Activated T-cell treated with anti-CD3 and anti-CD28 coated beads, Interleukin-2, amount 50 U/mL, for 4 hours (primary cell): ENCODE results near the gene TPPP. TPM values are rescaled to one million over a fixed set of nuclear protein-coding genes. Genes with fewer than 3 reads are reported as not detected.
"Not testable (repeated sequence)": the region's sequence is repeated elsewhere in the genome, so short reads cannot be mapped to it uniquely, and the experiment has no call there.

ENCODE experiments used
- ATAC-seq, 2 donors: fragments of 200-7000 bp; cut with Tn5 transposase; one replicate each; pipeline ENCODE4 v1.10.0; 2021
- DNase-seq: peaks from one replicate; pipeline ENCODE4 v3.0.0-alpha.2; 2020
- H3K27me3 Mint-ChIP-seq: one replicate; pipeline ENCODE4 v1.8.0; 2021; ENCODE audit warnings: low read depth, mixed read lengths
- H3K36me3 Mint-ChIP-seq: one replicate; pipeline ENCODE4 v1.8.0; 2022; ENCODE audit warnings: mixed read lengths; ENCODE audit not compliant: insufficient read depth
- H3K4me1 Mint-ChIP-seq: one replicate; pipeline ENCODE4 v1.8.0; 2021; ENCODE audit warnings: low read depth, mixed read lengths
- H3K4me3 Mint-ChIP-seq: one replicate; pipeline ENCODE4 v1.8.0; 2021; ENCODE audit warnings: mild to moderate bottlenecking, moderate library complexity, mixed read lengths
- H3K9me3 Mint-ChIP-seq: one replicate; pipeline ENCODE4 v1.8.0; 2021; ENCODE audit warnings: mixed read lengths
- total RNA-seq, 3 donors: library from RNA; stranded (reverse); gene quantifications; one replicate each; pipeline ENCODE4 v1.2.1, GENCODE V29; 2021

The TPPP gene
- under 1 TPM; 0.08 to 0.19 (median 0.08) TPM for total RNA-seq

DNA sequence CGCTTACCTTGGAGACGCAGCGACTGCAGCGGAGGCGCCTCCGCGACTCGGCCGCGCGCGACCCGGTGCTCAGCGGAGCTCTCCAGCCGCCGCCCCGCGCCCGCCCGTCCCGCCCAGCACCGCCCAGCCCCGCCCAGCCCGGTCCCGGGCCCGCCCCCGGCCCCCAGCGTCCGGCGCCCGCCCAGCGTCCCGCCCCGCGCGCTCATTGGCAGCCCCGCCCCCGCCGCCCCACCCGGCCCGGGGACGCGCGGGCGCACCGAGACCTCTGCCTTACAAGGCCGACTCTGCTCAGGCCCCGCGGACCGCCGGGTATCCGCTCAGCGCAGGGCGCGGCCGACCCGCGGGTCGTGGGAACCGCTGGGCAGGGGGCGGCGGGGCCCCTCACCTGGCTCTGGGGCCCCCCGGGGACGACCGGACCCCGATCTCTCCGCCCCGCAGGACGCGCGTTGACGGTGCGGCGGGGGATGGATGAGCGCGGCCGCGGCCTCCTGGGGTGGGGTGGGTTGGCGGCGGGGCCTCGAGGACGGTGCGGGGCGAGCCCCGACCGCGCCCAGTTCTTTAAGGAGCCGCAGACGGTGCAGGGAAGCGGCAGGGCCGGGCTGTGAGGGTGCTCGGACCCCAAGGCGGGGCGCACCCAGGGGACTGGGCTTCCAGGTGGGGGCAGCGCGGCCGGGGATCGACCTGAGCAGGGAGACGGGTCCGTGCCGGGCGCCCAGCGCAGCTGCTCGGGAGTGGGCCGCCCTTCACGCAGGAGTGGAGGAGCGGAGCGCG is at the start of gene TPPP:
TPPP (minus strand) TSS at position 82 of the 771 bp plus-strand sequence. CDS start 15,292 bp downstream, outside the sequence.
- H3K4me1 Mint-ChIP-seq, H3K9me3 Mint-ChIP-seq: not testable (repeated sequence)
- H3K4me3 Mint-ChIP-seq, result peak within 1 kb of the TSS; percentile 37

GRCh38 chr5:742276-742675 is 49.1 kb upstream of the TPPP start:
- H3K9me3 Mint-ChIP-seq, ATAC-seq, H3K27me3 Mint-ChIP-seq, DNase-seq, H3K4me1 Mint-ChIP-seq, H3K4me3 Mint-ChIP-seq, H3K36me3 Mint-ChIP-seq: not testable (repeated sequence)

More for the DNA sequence above, at the start of gene TPPP:
- ATAC-seq (peak; percentile 80 to 84), DNase-seq (peak; percentile 73)
- not testable (repeated sequence) for H3K36me3 Mint-ChIP-seq, H3K27me3 Mint-ChIP-seq

DNA sequence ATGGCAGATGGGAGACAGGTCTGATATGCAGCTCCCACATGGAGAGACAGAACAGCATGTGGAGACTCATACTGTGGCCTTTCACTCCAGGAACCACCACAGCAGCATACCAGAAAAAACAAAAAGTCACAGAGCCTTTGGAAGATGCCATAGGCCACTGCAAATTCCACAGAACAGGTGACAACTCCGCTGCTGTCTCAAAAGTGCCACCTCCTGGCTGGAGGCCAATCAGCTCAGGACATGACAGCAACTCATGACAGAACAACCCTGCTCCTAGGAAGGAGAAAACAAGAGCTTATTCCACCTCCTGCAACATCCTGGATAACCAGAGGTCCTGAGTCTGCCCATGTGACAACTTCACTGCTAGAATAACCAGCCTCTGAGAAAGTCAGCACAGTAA is 41.0 kb upstream of the TPPP start:
- not testable (repeated sequence) for ATAC-seq, H3K4me3 Mint-ChIP-seq, H3K36me3 Mint-ChIP-seq, H3K9me3 Mint-ChIP-seq, DNase-seq, H3K4me1 Mint-ChIP-seq
- H3K27me3 Mint-ChIP-seq, result peaks cover 35% of the 10 kb centered on the region

GRCh38 chr5:732754-733454 is 39.8 kb upstream of the TPPP start:
- not testable (repeated sequence) for ATAC-seq, H3K9me3 Mint-ChIP-seq, H3K4me3 Mint-ChIP-seq, DNase-seq, H3K4me1 Mint-ChIP-seq, H3K36me3 Mint-ChIP-seq
- H3K27me3 Mint-ChIP-seq, result peaks cover 32% of the 10 kb centered on the region

DNA sequence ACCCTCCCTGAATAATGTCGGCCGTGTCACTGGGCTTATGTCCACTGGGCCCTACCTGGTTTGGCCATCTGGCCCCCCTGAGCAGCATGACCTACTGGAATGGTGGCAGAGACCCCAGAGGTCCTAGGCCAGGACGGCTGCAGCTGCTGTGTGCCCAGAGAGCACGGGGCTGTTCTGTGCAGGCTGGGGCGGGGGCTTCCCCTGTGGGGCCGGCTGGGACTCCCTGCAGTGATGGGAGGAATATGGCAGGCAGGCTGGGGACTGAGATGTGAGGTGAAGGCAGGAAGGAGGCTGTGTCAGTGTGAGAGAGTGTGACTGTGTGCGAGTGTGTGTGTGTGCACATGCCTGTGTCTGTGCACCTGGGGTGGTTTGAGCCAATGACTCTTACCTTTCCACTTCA is 36.1 kb upstream of the TPPP start:
- H3K4me1 Mint-ChIP-seq, H3K9me3 Mint-ChIP-seq, H3K4me3 Mint-ChIP-seq, ATAC-seq, DNase-seq, H3K36me3 Mint-ChIP-seq: not testable (repeated sequence)
- H3K27me3 Mint-ChIP-seq, result peaks cover 31% of the 10 kb centered on the region

DNA sequence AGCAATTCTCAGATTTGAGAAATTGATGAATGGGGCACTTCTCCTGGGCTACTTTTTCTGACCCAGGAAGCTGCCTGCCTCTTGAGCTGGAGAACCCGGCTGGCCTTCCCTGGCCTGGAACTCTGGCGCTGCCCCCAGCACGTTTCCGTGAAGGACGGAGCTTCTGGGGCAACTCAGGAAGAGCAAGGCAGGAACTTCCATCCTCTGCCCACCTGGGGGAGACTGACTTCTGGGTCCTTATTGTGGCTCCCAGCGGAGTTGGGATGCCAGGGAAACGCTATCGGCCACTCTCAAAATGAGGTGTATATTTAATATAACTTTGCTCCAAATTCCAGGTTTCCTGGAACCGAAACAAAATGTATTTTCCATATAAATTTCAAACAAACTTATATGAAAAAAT is 33.9 kb upstream of the TPPP start:
- H3K36me3 Mint-ChIP-seq, H3K4me1 Mint-ChIP-seq, DNase-seq, H3K4me3 Mint-ChIP-seq, H3K9me3 Mint-ChIP-seq, ATAC-seq: not testable (repeated sequence)
- peaks cover 19% of the 10 kb centered on the region for H3K27me3 Mint-ChIP-seq

- not testable (repeated sequence) for ATAC-seq, H3K36me3 Mint-ChIP-seq, DNase-seq, H3K4me3 Mint-ChIP-seq, H3K4me1 Mint-ChIP-seq
- H3K9me3 Mint-ChIP-seq, result peaks cover 16% of the 10 kb centered on the region
- peaks cover 20% of the 10 kb centered on the region for H3K27me3 Mint-ChIP-seq
These were observed 30.7 kb upstream of the TPPP start for GRCh38 chr5:723865-724264.

GRCh38 chr5:723309-723708 is 30.2 kb upstream of the TPPP start:
- not testable (repeated sequence) for ATAC-seq, H3K4me3 Mint-ChIP-seq, H3K36me3 Mint-ChIP-seq, H3K4me1 Mint-ChIP-seq, DNase-seq
- peaks cover 20% of the 10 kb centered on the region for H3K27me3 Mint-ChIP-seq
- H3K9me3 Mint-ChIP-seq, result peaks cover 19% of the 10 kb centered on the region

DNA sequence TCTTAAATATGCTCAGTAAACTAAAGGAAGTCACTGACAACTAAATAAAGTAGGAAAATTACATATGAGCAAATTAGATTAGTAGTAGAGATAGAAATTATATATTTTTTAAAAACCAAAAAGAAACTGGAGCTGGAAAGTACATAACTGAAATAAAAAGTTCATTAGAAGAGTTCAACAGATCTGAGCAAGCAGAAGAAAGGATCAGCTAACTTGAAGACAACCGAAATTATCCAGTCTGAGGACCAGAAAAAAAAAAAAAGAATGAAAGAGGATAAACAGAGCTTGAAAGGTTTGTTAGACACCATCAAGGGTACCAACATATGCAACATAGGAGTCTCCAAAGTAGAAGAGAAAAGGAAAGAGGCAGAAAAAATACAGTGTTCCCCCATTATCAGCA is 26.2 kb upstream of the TPPP start:
- not testable (repeated sequence) for H3K36me3 Mint-ChIP-seq, DNase-seq, ATAC-seq, H3K4me3 Mint-ChIP-seq, H3K4me1 Mint-ChIP-seq
- Mint-ChIP-seq H3K27me3 (peaks cover 32% of the 10 kb centered on the region), H3K9me3 (peaks cover 24% of the 10 kb centered on the region)

- DNase-seq (no peak), ATAC-seq (no peak)
- Mint-ChIP-seq H3K27me3 (peaks cover 27% of the 10 kb centered on the region), H3K9me3 (peaks cover 24% of the 10 kb centered on the region), H3K4me1 (no peaks in the 10 kb centered on the region), H3K36me3 (peaks cover 3% of the 10 kb centered on the region), H3K4me3 (no peak overlapping the region)
These were observed 24.0 kb upstream of the TPPP start for GRCh38 chr5:717143-717542.

GRCh38 chr5:716740-717139 is 23.6 kb upstream of the TPPP start:
- not testable (repeated sequence) for H3K36me3 Mint-ChIP-seq, ATAC-seq, H3K4me3 Mint-ChIP-seq, DNase-seq, H3K4me1 Mint-ChIP-seq
- peaks cover 27% of the 10 kb centered on the region for H3K27me3 Mint-ChIP-seq
- peaks cover 24% of the 10 kb centered on the region for H3K9me3 Mint-ChIP-seq

- not testable (repeated sequence) for ATAC-seq, H3K36me3 Mint-ChIP-seq, H3K4me3 Mint-ChIP-seq, H3K4me1 Mint-ChIP-seq, DNase-seq
- H3K27me3 Mint-ChIP-seq, result peaks cover 25% of the 10 kb centered on the region
- H3K9me3 Mint-ChIP-seq, result peaks cover 21% of the 10 kb centered on the region
These were observed 22.5 kb upstream of the TPPP start for GRCh38 chr5:715636-716035.

DNA sequence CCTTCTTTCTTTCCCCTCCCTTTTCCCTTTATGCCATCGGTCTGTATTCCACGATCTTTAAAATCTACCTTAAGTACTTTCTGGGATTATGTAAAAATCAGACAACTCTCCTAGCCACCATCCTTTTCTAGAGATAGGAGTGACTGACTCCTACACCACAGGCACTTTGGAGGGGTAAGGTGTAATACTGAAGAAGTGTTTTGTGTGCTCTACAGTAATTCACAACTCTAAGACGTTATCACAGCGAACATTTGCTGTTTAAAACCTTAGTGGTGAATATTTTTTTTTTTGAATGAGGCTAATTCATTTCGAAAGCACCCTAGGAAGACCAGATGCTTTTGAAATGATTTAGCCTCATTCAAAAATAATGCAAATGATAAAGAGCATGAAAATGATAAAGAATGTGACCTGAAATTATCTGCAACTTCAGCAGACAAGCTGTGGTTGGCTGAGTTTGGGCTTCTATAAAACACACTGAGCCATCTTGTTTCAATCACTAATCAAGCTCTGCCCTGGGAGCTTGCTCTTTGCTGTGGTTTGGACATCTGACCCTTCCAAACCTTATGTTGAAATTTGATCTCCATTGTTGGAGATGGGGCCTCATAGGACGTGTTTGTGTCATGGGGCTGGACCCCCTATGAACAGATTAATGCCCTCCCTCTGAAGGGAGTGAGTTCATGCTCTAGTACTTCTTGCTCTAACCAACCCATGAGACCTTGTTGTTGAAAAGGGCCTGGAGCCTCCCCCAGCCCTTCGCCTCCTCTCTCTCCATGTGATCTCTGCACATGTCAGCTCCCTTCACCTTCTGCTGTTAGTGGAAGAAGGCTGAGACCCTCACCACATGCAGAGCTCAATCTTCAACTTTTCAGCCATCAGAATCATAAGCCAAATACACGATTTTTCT is 21.3 kb upstream of the TPPP start:
- Mint-ChIP-seq H3K9me3 (peaks cover 12% of the 10 kb centered on the region), H3K27me3 (peaks cover 22% of the 10 kb centered on the region)
- H3K36me3 Mint-ChIP-seq, DNase-seq, H3K4me3 Mint-ChIP-seq, H3K4me1 Mint-ChIP-seq, ATAC-seq: not testable (repeated sequence)

DNA sequence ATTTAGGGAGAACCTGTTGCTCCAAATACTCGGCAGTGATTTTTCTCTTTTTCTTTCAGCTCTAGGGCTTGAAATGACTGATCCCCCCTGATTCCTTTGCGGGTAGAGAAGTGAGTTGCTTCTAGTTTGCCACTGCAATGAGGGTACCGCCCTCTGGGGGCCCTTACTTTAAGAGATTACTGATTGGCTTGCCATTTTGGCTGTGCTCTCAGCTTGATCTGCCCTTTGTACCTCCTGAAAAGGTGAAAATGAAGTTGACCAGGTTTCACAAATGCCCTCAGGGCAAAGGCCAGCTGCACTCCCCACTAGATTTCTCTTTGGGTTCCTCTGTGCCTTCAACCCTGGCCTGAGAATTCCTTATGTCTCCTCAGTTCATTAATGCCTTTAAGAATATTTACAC is 20.5 kb upstream of the TPPP start:
- DNase-seq, H3K4me1 Mint-ChIP-seq, H3K36me3 Mint-ChIP-seq, H3K9me3 Mint-ChIP-seq, H3K4me3 Mint-ChIP-seq, ATAC-seq: not testable (repeated sequence)
- peaks cover 22% of the 10 kb centered on the region for H3K27me3 Mint-ChIP-seq
